Stimulated activated effector memory CD8-positive, alpha-beta T cell treated with anti-CD3 and anti-CD28 coated beads, Interleukin-12 subunit alpha, Interleukin-12 subunit beta, amount 100 ng/mL, for 72 hours (primary cell): ENCODE measurements around the gene PEX13.
A peak's percentile ranks its signal among the peaks of the same experiment; 100 is the strongest.
"Not testable (repeated sequence)": the region's sequence is repeated elsewhere in the genome, so short reads cannot be mapped to it uniquely, and the experiment has no call there.

Experiments
- ATAC-seq: fragments of 150-1000 bp; cut with Tn5 transposase; 2 replicates; pipeline ENCODE4 v1.10.0; 2021
- DNase-seq, 2 donors: peaks; one replicate each; pipeline ENCODE4 v3.0.0; 2021 to 2022; ENCODE audit warnings: low spot score in 2 of 2
- H3K27ac Mint-ChIP-seq: one replicate; pipeline ENCODE4 v1.8.0; 2022; ENCODE audit warnings: mild to moderate bottlenecking, mixed read lengths
- H3K36me3 Mint-ChIP-seq: one replicate; pipeline ENCODE4 v1.8.0; 2022; ENCODE audit warnings: mild to moderate bottlenecking, mixed read lengths
- H3K4me1 Mint-ChIP-seq: one replicate; pipeline ENCODE4 v1.8.0; 2022; ENCODE audit warnings: mixed read lengths
- H3K4me3 Mint-ChIP-seq: one replicate; pipeline ENCODE4 v1.8.0; 2022; ENCODE audit warnings: mild to moderate bottlenecking, mixed read lengths
- H3K9me3 Mint-ChIP-seq: one replicate; pipeline ENCODE4 v1.8.0; 2022; ENCODE audit warnings: mixed read lengths

PEX13 gene

DNA sequence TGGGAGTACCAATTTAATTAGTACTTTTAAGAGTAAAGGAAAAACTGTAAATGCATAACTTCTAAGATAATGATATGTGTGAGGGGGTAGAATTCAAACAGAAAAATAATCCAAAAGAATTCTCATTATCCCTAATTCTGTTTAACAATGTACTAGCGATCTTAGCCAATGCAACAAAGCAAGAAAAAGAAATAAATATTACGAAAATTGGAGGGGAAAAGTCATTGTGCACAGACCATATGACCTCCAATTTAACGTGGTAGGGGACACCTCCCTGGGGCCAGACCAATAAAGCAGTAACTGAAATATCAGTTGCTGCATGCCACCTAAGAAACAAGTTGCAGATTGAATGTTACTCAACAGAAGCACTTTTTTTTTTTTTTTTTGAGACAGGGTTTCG is 25.9 kb upstream of the PEX13 start:
- no peak overlapping the region for H3K27ac Mint-ChIP-seq
- peaks cover 8% of the 10 kb centered on the region for H3K4me1 Mint-ChIP-seq

DNA sequence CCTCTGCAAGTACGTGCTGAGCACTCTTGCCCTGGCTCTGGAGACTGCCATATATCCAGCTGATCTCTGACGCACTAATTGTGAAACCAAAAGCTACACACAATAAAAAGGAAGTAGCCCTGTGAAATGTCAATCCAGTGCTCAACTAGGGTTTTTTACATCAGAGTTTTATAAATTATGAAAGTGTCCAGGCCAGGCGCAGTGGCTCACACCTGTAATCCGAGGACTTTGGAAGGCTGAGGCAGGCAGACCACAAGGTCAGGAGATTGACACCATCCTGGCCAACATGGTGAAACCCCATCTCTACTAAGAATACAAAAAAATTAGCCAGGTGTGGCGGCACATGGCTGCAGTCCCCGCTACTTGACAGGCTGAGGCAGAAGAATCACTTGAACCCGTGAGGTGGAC is 24.5 kb upstream of the PEX13 start:
- Mint-ChIP-seq H3K36me3 (no peaks in the 10 kb centered on the region), H3K9me3 (peaks cover 2% of the 10 kb centered on the region), H3K27ac (peak overlapping the region; percentile 82), H3K4me1 (peaks cover 8% of the 10 kb centered on the region), H3K4me3 (peak overlapping the region; percentile 48)
- DNase-seq: no peak
- ATAC-seq: peak; percentile 94

More for the DNA sequence above, 25.9 kb upstream of the PEX13 start:
- Mint-ChIP-seq H3K4me3 (no peak overlapping the region), H3K9me3 (peaks cover 2% of the 10 kb centered on the region), H3K36me3 (no peaks in the 10 kb centered on the region)
- ATAC-seq (no peak), DNase-seq (no peak)

DNA sequence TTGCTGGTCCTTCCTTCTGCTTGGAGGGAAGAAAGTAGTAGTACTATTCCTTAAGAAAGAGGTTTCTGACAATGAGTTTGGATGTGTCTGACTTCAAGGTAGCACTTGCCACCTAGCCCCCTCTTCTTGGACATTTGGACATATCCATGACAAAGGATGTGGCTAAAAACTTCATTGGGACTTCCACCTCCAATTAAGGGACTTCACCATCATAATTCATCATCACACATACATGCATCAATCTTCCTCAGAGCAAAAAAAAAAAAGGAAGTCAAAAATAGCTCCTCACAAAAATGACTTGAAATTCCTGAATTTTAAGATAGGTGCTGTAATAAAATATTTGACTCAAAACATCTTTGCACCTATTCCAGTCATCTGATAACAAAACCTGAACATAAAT is 23.4 kb upstream of the PEX13 start:
- DNase-seq: no peak

DNA sequence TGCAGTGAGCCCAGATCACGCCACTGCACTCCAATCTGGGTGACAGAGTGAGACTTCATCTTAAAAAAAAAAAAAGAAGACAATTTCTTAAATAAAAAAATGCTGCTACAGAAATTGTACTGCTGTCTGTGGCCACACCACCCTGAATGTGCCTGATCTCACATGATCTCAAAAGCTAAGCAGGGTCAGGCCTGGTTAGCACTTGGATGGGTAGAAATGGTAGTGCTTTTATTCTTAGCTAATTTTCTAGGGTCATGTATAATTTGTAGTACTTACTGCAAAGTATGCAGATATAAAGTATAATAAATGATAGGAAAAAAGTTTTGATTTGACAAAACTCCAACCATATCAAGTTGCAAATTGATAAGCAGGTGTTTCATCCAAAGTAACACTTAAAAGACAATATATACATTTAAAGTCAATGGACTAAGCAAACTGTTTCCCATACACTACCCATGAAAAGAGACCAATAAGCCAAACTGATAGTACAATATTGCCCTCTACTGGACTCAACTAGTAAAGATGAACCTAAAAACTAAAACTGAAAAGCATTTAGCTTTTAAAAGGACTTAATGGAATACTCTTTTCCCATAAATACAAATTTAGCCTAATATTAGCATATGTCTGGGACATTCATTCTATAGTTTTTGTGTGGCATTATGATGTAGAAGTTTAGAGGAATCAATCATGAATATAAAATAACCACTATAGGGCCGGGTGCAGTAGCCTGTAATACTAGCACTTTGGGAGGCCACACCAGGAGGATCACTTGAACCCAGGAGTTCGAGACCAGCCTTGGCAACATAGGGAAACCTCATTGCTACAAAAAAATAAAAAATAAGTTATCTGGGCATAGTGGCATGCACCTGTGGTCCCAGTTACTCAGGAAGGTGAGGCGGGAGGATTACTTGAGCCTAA is 18.6 kb upstream of the PEX13 start:
- Mint-ChIP-seq H3K4me3 (no peak overlapping the region), H3K36me3 (no peaks in the 10 kb centered on the region), H3K4me1 (no peaks in the 10 kb centered on the region), H3K27ac (no peak overlapping the region), H3K9me3 (no peaks in the 10 kb centered on the region)
- DNase-seq (no peak), ATAC-seq (no peak)

More for the DNA sequence above, 23.4 kb upstream of the PEX13 start:
- H3K9me3 Mint-ChIP-seq: peaks cover 2% of the 10 kb centered on the region
- peaks cover 8% of the 10 kb centered on the region for H3K4me1 Mint-ChIP-seq
- H3K4me3 Mint-ChIP-seq: no peak overlapping the region
- H3K27ac Mint-ChIP-seq: peak overlapping the region; percentile 34
- ATAC-seq: no peak
- H3K36me3 Mint-ChIP-seq: no peaks in the 10 kb centered on the region

DNA sequence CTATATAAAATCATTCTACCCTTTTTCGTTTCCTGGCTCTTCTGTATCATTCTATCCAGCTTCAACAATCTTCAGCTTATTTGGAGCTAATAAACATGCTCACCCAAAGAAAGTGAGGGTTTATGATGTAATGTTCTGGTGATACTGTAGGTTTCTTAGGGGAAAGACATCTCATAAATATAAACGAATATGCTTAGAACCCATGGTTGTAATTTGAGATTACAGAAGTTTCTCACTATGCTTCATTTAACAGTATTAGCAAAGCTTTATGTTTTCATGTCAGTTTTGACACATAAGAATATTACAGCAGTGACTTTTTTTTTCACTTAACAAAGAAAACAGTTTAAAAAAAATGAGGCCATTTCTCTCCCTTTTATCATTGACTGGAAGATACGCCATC is 11.8 kb upstream of the PEX13 start:
- DNase-seq (no peak), ATAC-seq (no peak)
- Mint-ChIP-seq H3K4me3 (no peak overlapping the region), H3K36me3 (peaks cover 7% of the 10 kb centered on the region), H3K4me1 (no peaks in the 10 kb centered on the region), H3K9me3 (no peaks in the 10 kb centered on the region), H3K27ac (no peak overlapping the region)

DNA sequence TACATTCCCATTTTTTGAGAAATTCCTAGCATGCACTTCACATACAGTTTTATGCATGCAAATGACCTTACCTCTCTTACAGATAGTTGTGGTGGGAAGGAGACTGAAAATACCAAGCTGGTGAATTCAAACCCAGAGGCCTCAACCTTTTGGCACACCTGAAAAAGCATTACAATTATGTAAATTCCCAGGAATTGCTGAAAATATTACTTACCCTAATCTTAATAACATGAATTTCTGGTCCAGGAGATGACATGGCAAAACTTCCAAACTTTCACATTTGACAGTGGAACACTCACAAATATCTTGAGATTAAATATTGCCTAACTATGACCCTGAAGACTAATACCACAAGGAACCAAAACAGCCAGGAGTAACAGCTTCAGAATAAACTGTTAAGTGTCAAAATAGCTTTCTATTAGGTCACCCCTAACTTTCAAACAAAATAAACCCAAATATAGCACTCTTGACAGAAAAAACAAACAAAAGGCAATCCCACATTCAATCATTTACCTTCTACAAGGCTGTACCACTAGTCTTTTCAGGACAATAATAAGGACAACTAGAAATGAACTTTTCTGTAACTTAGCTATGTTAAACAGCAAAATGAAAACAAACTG is 10.9 kb upstream of the PEX13 start:
- Mint-ChIP-seq H3K27ac (no peak overlapping the region), H3K36me3 (peaks cover 7% of the 10 kb centered on the region), H3K4me3 (no peak overlapping the region), H3K9me3 (no peaks in the 10 kb centered on the region), H3K4me1 (no peaks in the 10 kb centered on the region)
- DNase-seq (no peak), ATAC-seq (no peak)

DNA sequence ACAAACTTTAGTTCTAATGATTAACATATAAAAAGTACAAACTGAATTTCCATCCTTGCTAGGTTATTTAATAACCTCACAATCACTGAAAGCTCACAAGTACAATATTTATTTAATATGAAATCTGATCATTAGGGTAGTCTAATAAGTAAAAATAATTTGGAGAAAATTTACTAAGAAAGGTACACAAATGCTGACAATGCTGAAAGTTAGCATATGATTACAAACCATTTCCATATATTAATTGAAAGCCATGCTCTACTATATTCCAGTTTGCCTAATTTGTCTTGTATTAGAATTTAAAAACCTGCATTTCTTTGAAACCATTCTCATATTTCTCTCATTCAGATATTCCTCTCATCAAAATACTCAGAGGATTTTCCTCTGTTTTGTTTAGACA is 8.2 kb upstream of the PEX13 start:
- H3K27ac Mint-ChIP-seq: no peak overlapping the region
- ATAC-seq (no peak), DNase-seq (no peak)
- no peaks in the 10 kb centered on the region for H3K4me1 Mint-ChIP-seq
- H3K9me3 Mint-ChIP-seq: no peaks in the 10 kb centered on the region
- peaks cover 16% of the 10 kb centered on the region for H3K36me3 Mint-ChIP-seq
- H3K4me3 Mint-ChIP-seq: no peak overlapping the region

DNA sequence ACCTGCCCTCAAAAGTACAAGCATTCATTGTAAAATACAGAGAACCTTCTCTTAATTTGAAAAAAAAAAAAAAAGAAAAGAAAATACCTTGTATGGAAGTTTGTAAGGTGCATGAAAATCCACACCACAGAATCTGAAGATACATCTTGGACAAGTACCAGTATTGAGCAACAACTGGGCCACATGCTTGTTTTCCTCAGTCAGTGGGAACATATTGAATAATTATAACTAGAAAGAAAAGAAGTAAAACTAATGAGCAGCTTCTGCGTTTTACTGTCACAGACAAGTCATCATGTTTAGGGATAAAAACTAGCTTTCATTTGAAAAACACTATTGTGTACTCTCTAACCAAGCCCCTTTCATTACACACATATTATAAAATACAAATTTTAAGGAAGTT is 5.8 kb upstream of the PEX13 start:
- ATAC-seq (no peak), DNase-seq (no peak)
- Mint-ChIP-seq H3K4me1 (peaks cover 6% of the 10 kb centered on the region), H3K9me3 (no peaks in the 10 kb centered on the region), H3K27ac (no peak overlapping the region), H3K36me3 (peaks cover 16% of the 10 kb centered on the region), H3K4me3 (no peak overlapping the region)

DNA sequence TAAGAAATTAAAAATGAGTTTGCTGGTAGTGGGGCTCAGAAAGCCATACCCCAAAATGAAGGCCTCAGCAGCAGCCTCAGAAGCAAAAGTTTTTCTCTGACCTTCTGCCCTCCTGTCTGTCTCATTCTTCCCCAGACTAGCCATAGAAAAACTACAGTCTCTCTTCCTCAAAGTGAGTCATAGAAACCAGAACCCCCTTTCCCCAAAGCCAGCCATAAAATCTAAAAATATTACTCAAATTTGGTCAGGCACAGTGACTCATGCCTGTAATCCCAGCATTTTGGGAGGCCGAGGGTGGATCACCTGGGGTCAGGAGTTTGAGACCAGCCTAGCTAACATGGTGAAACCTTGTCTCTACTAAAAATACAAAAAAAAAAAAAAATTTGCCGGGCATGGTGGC is 5.2 kb upstream of the PEX13 start:
- H3K4me3 Mint-ChIP-seq, H3K4me1 Mint-ChIP-seq, DNase-seq, ATAC-seq, H3K27ac Mint-ChIP-seq, H3K9me3 Mint-ChIP-seq: not testable (repeated sequence)
- H3K36me3 Mint-ChIP-seq: peaks cover 16% of the 10 kb centered on the region

DNA sequence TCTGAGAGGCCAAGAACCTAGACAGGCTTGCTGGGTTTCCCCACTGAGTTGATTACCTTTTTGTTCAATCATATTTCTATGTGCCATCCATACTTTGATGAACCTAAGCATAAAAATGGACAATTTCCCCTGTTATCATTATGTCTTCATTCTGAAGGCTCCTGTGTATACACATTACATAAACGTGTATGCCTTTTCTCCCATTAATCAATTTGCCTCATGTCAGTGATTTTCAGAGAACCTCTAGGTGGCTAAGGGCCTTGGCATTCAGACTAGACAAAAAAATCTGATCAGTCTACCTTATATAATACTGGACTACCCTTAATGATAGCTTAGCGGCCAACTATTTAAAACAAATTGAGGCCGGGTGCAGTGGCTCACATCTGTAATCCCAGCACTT is 4.1 kb upstream of the PEX13 start:
- H3K4me3 Mint-ChIP-seq: no peak overlapping the region
- no peak for ATAC-seq

DNA sequence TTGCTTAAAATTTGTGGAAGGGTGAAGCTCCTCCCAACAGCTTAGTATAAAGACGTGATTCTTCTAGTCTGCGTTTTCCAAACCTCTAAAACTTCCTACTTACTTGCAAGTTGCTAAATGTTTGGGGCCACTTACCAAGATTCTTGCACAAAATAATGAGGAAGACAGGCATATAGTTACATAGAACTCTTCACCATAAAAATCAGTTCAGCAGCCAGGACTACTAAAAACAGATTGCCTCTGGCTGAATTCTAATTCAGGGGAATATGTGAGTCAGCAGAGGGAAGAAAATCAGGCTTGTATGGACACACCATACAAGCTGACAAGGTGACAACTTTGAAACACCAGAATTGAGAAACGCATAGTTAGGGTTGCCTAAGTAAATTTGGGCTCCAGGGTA is 2.8 kb upstream of the PEX13 start:
- no peak for DNase-seq
- no peak for ATAC-seq
- Mint-ChIP-seq H3K36me3 (peaks cover 12% of the 10 kb centered on the region), H3K4me3 (peak overlapping the region; percentile 93), H3K27ac (no peak overlapping the region), H3K4me1 (peaks cover 10% of the 10 kb centered on the region), H3K9me3 (no peaks in the 10 kb centered on the region)

More for the DNA sequence above, 4.1 kb upstream of the PEX13 start:
- Mint-ChIP-seq H3K9me3 (no peaks in the 10 kb centered on the region), H3K4me1 (peaks cover 10% of the 10 kb centered on the region), H3K36me3 (peaks cover 9% of the 10 kb centered on the region), H3K27ac (peak overlapping the region; percentile 61)
- DNase-seq: no peak

DNA sequence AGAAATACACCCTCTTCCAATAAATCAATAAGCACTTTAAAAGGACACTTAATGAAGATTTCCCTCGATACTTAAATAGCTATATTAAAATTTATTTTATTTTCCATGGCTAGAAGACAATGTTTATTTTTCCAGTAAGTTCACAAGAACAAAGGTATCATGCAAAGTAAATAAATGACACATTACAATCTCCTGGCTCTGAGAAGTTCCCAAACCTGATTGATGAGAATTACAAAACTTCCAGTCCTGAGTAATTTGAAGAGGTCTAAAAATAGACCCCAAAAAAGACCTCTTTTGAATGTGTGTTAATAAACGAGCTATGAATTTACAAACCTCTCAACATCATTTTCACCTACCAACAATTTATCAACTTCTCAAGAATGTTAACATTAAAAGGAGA is 1.5 kb upstream of the PEX13 start:
- no peak for ATAC-seq
- H3K36me3 Mint-ChIP-seq: peaks cover 18% of the 10 kb centered on the region
- peak overlapping the region; percentile 93 for H3K27ac Mint-ChIP-seq
- no peaks in the 10 kb centered on the region for H3K9me3 Mint-ChIP-seq
- DNase-seq: no peak
- peak overlapping the region; percentile 93 for H3K4me3 Mint-ChIP-seq
- H3K4me1 Mint-ChIP-seq: peaks cover 10% of the 10 kb centered on the region

DNA sequence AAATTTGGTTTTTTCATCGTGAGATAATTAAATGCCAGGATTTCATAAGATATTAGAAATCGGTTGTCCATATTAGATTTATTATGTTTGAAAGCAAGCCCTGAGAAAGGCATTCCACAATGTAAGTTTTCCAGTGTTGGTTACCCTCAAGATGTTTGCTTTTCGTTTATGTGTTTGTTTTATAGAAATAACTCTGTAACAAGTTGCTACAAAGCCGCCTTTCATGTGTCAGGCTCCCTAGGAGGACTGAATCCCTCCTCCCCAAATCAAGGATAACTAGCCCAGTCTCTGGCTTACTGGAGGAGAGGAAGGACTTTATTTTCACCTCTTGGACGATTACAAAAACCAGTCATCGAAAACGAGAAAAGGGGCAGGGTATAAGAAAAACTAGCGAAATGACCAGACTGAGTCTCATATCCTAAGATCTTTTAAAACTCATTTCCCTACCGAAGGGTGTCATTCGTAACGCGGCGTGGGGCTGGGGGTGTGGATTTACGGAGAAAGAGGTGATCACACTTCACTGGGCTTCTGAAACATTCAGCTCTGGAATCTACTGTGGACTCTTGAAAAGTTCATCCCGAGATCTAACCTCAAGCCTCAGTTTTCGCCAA is 1.0 kb upstream of the PEX13 start:
- peak; percentile 72 for ATAC-seq
- no peaks in the 10 kb centered on the region for H3K9me3 Mint-ChIP-seq
- peak overlapping the region; percentile 93 for H3K4me3 Mint-ChIP-seq
- no peak for DNase-seq
- H3K27ac Mint-ChIP-seq: peak overlapping the region; percentile 93
- H3K4me1 Mint-ChIP-seq: peaks cover 10% of the 10 kb centered on the region
- peaks cover 18% of the 10 kb centered on the region for H3K36me3 Mint-ChIP-seq

DNA sequence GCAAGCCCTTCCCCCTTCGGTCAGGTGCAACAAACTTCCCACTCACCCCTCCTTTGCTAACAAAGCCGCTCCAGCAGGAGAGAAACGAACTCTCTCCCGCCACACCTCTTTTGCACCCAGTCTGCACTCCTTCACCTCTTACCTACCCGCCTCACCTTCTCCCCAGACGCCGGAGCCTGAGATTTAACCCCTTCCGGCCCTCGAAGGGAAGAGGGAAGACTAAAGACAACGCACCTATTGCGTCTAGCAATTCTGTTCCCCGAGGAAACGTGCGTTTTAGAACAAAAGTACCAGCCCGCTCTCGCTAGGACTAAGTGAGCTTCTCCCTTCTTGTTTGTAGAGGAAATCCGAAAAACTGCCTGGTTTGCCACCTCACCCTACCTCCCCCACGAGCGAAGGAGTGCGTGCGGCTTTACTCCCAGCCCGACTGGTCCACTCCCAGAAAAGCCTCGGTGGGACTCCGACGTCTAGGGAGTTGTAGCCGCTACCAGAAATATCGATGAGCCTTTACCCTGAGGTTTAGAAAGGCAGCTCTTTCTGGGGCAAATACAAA is 441 bp upstream of the PEX13 start:
- DNase-seq: peak; percentile 51 to 91
- Mint-ChIP-seq H3K9me3 (no peaks in the 10 kb centered on the region), H3K4me3 (peak overlapping the region; percentile 93), H3K36me3 (peaks cover 18% of the 10 kb centered on the region), H3K4me1 (peaks cover 16% of the 10 kb centered on the region), H3K27ac (peak overlapping the region; percentile 93)
- ATAC-seq: peak; percentile 80

DNA sequence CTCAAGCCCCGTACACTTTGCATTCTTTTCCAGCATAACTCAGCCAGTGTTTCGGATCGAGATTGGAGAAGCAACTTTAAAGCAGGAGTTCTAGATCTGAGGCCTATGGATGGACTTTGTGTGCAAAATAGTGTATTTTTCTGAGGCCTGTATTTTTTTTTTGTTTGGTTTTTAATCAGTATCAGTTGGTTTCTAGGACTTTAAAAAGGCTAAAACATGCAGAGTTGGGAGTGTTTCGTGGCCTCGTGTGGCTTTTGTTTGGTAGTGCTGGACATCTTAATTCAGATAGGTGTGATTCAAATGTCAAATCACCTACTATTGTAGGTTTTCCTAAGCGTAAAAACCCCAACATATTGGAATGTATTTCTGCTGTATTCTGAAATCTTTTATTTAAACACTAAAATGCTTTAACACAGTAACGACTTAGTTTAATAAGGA is 817 bp downstream of the PEX13 start:
- no peak for ATAC-seq

More for the DNA sequence above, 817 bp downstream of the PEX13 start:
- peak overlapping the region; percentile 93 for H3K4me3 Mint-ChIP-seq
- no peak for DNase-seq
- H3K36me3 Mint-ChIP-seq: peaks cover 9% of the 10 kb centered on the region
- H3K9me3 Mint-ChIP-seq: no peaks in the 10 kb centered on the region
- peak overlapping the region; percentile 93 for H3K27ac Mint-ChIP-seq
- peaks cover 22% of the 10 kb centered on the region for H3K4me1 Mint-ChIP-seq
